SK-N-SH (cell line): ENCODE results near the gene OGFOD2.

Experiments
- CHD2 ChIP-seq: fragments of 150-350 bp; IDR thresholded peaks from 2 replicates; pipeline ENCODE4 v1.6.1; 2018; ENCODE audit warnings: low read length; ENCODE audit not compliant: partially characterized antibody
- ELF1 ChIP-seq: IDR thresholded peaks from 2 replicates; pipeline ENCODE4 v1.4.0; 2012
- FOXJ3 ChIP-seq: sonication (generic); formaldehyde crosslinking; IDR thresholded peaks from 2 replicates; pipeline ENCODE4 v1.5.1; 2020; ENCODE audit warnings: mild to moderate bottlenecking, missing genetic modification reagents
- JUND ChIP-seq: IDR thresholded peaks from 2 replicates; pipeline ENCODE4 v1.4.0; 2012
- RAD21 ChIP-seq: IDR thresholded peaks from 2 replicates; pipeline ENCODE4 v1.6.1; 2012; ENCODE audit warnings: mild to moderate bottlenecking, low read length
- RCOR1 ChIP-seq: fragments of 150-350 bp; IDR thresholded peaks from 2 replicates; pipeline ENCODE4 v1.6.1; 2017; ENCODE audit warnings: antibody characterized with exemption, low read length
- RXRA ChIP-seq: IDR thresholded peaks from 2 replicates; pipeline ENCODE4 v1.4.0; 2012; ENCODE audit warnings: low read depth, mild to moderate bottlenecking, borderline replicate concordance
- SIN3A ChIP-seq: IDR thresholded peaks from 2 replicates; pipeline ENCODE4 v1.6.1; 2012; ENCODE audit warnings: low read depth, mild to moderate bottlenecking, low read length, moderate library complexity, borderline replicate concordance
- TAF1 ChIP-seq: IDR thresholded peaks from 2 replicates; pipeline ENCODE4 v1.6.1; 2012; ENCODE audit warnings: low read depth, mild to moderate bottlenecking, low read length, moderate library complexity, borderline replicate concordance
- YY1 ChIP-seq: IDR thresholded peaks from 2 replicates; pipeline ENCODE4 v1.4.0; 2012; ENCODE audit warnings: low read depth, mild to moderate bottlenecking
- TF ChIP-seq, protein P1 (sequence below): fragments of 200-600 bp; sonication (generic); IDR thresholded peaks from 2 replicates; pipeline ENCODE4 v1.6.1; 2017; ENCODE audit warnings: antibody characterized with exemption, mild to moderate bottlenecking, moderate library complexity
- TF ChIP-seq, protein P2 (sequence below): IDR thresholded peaks from 2 replicates; pipeline ENCODE4 v1.6.1; 2012; ENCODE audit warnings: mild to moderate bottlenecking, low read depth, low read length, moderate library complexity
- TF ChIP-seq, protein P3 (sequence below): IDR thresholded peaks from 2 replicates; pipeline ENCODE4; 2012

DNA sequence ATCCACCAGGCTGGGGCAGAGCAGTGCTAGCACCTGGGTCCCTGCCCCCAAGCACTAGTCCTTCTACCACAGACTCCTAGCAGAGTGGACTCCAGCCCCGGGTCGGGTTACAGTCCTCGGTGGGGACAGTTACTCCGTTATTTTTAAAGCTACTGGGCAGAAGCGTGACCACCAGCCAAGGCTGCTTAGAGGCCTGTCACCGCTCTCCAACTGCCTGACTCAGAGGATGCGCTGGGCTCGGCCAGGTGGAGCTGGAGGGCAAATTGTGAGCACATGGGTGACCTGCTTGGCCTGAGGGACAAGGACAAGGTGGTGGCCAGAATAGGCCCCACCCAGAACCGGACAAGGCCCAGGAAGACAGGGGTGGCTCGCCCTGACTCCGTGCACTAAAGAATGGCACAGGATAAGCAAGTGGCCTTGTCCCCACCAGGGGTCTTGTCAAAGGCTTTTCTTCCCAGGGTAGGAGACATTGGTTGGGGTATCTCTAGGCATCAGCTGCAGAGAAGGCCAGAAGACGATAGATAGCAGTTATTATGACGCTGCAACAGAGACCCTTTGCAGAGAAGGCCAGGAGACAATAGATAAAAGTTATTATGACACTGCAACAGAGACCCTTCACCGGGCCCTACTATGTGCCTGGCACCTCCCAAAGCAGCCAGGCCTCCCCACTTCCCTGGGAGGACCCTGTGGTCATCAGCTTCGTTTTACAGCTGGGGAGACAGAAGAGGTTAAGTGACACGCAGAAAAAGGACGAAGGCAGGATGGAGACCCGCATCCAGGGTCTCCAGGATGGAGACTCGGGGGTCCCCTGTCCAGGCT lies 10.4 kb upstream of the OGFOD2 start:
- TF ChIP-seq, protein P1, sequence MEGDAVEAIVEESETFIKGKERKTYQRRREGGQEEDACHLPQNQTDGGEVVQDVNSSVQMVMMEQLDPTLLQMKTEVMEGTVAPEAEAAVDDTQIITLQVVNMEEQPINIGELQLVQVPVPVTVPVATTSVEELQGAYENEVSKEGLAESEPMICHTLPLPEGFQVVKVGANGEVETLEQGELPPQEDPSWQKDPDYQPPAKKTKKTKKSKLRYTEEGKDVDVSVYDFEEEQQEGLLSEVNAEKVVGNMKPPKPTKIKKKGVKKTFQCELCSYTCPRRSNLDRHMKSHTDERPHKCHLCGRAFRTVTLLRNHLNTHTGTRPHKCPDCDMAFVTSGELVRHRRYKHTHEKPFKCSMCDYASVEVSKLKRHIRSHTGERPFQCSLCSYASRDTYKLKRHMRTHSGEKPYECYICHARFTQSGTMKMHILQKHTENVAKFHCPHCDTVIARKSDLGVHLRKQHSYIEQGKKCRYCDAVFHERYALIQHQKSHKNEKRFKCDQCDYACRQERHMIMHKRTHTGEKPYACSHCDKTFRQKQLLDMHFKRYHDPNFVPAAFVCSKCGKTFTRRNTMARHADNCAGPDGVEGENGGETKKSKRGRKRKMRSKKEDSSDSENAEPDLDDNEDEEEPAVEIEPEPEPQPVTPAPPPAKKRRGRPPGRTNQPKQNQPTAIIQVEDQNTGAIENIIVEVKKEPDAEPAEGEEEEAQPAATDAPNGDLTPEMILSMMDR, result no peak
- TF ChIP-seq, protein P2, sequence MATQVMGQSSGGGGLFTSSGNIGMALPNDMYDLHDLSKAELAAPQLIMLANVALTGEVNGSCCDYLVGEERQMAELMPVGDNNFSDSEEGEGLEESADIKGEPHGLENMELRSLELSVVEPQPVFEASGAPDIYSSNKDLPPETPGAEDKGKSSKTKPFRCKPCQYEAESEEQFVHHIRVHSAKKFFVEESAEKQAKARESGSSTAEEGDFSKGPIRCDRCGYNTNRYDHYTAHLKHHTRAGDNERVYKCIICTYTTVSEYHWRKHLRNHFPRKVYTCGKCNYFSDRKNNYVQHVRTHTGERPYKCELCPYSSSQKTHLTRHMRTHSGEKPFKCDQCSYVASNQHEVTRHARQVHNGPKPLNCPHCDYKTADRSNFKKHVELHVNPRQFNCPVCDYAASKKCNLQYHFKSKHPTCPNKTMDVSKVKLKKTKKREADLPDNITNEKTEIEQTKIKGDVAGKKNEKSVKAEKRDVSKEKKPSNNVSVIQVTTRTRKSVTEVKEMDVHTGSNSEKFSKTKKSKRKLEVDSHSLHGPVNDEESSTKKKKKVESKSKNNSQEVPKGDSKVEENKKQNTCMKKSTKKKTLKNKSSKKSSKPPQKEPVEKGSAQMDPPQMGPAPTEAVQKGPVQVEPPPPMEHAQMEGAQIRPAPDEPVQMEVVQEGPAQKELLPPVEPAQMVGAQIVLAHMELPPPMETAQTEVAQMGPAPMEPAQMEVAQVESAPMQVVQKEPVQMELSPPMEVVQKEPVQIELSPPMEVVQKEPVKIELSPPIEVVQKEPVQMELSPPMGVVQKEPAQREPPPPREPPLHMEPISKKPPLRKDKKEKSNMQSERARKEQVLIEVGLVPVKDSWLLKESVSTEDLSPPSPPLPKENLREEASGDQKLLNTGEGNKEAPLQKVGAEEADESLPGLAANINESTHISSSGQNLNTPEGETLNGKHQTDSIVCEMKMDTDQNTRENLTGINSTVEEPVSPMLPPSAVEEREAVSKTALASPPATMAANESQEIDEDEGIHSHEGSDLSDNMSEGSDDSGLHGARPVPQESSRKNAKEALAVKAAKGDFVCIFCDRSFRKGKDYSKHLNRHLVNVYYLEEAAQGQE, result no peak
- TF ChIP-seq CHD2, result no peak
- TF ChIP-seq FOXJ3 (CRISPR knock-in tag), result no peak
- no peak for TF ChIP-seq RXRA
- no peak for TF ChIP-seq YY1
- no peak for TF ChIP-seq RCOR1
- no peak for TF ChIP-seq TAF1
- no peak for TF ChIP-seq SIN3A
- TF ChIP-seq RAD21, result no peak
- TF ChIP-seq ELF1, result no peak
- TF ChIP-seq JUND, result no peak
- TF ChIP-seq, protein P3, sequence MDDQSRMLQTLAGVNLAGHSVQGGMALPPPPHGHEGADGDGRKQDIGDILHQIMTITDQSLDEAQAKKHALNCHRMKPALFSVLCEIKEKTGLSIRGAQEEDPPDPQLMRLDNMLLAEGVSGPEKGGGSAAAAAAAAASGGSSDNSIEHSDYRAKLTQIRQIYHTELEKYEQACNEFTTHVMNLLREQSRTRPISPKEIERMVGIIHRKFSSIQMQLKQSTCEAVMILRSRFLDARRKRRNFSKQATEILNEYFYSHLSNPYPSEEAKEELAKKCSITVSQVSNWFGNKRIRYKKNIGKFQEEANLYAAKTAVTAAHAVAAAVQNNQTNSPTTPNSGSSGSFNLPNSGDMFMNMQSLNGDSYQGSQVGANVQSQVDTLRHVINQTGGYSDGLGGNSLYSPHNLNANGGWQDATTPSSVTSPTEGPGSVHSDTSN, result no peak
